HepG2 (cell line): ENCODE measurements around the gene CABP4. TPM values are rescaled to one million over a fixed set of nuclear protein-coding genes. Genes with fewer than 3 reads are reported as not detected.

Source experiments
- AHR ChIP-seq: IDR thresholded peaks from 2 replicates; pipeline ENCODE4 v1.6.1; 2018; ENCODE audit warnings: missing genetic modification reagents, missing compliant biosample characterization
- ATF7-NPFF ChIP-seq: sonication (generic); formaldehyde crosslinking; IDR thresholded peaks from 2 replicates; pipeline ENCODE4 v1.8.1; 2023; ENCODE audit warnings: mild to moderate bottlenecking, low read depth, missing genetic modification reagents, moderate library complexity
- GFI1 ChIP-seq: sonication (generic); formaldehyde crosslinking; IDR thresholded peaks from 2 replicates; pipeline ENCODE4 v1.5.0; 2020; ENCODE audit warnings: missing genetic modification reagents, mild to moderate bottlenecking, borderline replicate concordance
- HNRNPLL ChIP-seq: fragments of 200-400 bp; formaldehyde crosslinking; IDR thresholded peaks from 2 replicates; pipeline ENCODE4 v1.6.1; 2017; ENCODE audit warnings: mild to moderate bottlenecking, low read depth, low read length; ENCODE audit not compliant: poor library complexity, severe bottlenecking
- KLF6 ChIP-seq: IDR thresholded peaks from 2 replicates; pipeline ENCODE4 v1.8.0; 2016; ENCODE audit warnings: missing biosample characterization, missing genetic modification reagents
- NR2F2 ChIP-seq: IDR thresholded peaks from 2 replicates; pipeline ENCODE4 v1.6.1; 2012; ENCODE audit warnings: low read depth, inconsistent platforms, borderline replicate concordance
- SP4 ChIP-seq: sonication (generic); formaldehyde crosslinking; IDR thresholded peaks from 2 replicates; pipeline ENCODE4 v1.8.1; 2023; ENCODE audit warnings: mild to moderate bottlenecking, missing genetic modification reagents
- TOE1 ChIP-seq: sonication (generic); formaldehyde crosslinking; IDR thresholded peaks from 2 replicates; pipeline ENCODE4 v1.4.0; 2020; ENCODE audit warnings: mild to moderate bottlenecking, missing genetic modification reagents
- ZNF20 ChIP-seq: sonication (generic); formaldehyde crosslinking; IDR thresholded peaks from 2 replicates; pipeline ENCODE4 v1.4.0; 2020; ENCODE audit warnings: mild to moderate bottlenecking, moderate library complexity, missing genetic modification reagents
- ZNF207 ChIP-seq: fragments of 450-650 bp; IDR thresholded peaks from 2 replicates; pipeline ENCODE4 v1.6.1; 2016; ENCODE audit warnings: antibody characterized with exemption, borderline replicate concordance
- ZNF552 ChIP-seq: sonication (generic); formaldehyde crosslinking; IDR thresholded peaks from 2 replicates; pipeline ENCODE4 v1.9.0; 2022; ENCODE audit warnings: missing genetic modification reagents, mild to moderate bottlenecking, borderline replicate concordance
- polyA plus RNA-seq, 8 experiments: library from polyadenylated mRNA; depleted of rRNA in 3 of 8; stranded (reverse) in 7 of 8; unstranded in 1 of 8; fragments of >200 nt; fragmentation: Illumina TruSeq in 4 of 8; extraction: Trizol in 4 of 8; gene quantifications; 2 replicates each; pipeline versions ENCODE4 v1.2.1 to v1.2.3, GENCODE V29; 2011 to 2016; ENCODE audit warnings: low read depth in 4 of 8, missing spikeins in 1 of 8, mixed read lengths in 1 of 8; ENCODE audit not compliant: insufficient read depth in 1 of 8
- total RNA-seq, 5 experiments: library from RNA; depleted of rRNA; stranded (reverse); fragments of >200 nt; fragmentation: Illumina TruSeq; extraction: Trizol; gene quantifications; 2 replicates each; pipeline ENCODE4 v1.2.3, GENCODE V29; 2016; ENCODE audit warnings: low read depth in 1 of 5
- TF ChIP-seq, protein P1 (sequence below), 2 experiments: fragments of 450-650 bp in 1 of 2; sonication (generic) in 1 of 2; formaldehyde crosslinking in 1 of 2; IDR thresholded peaks; 2 replicates each; pipeline versions ENCODE4 v1.6.1 to v1.8.0; 2016 to 2022; ENCODE audit warnings: antibody characterized with exemption in 1 of 2, mild to moderate bottlenecking in 1 of 2, missing genetic modification reagents in 1 of 2
- TF ChIP-seq, protein P2 (sequence below): sonication (generic); formaldehyde crosslinking; IDR thresholded peaks from 2 replicates; pipeline ENCODE4 v1.4.0; 2020; ENCODE audit warnings: mild to moderate bottlenecking, missing genetic modification reagents
- TF ChIP-seq, protein P3 (sequence below): sonication (generic); formaldehyde crosslinking; IDR thresholded peaks from 2 replicates; pipeline ENCODE4 v1.4.0; 2020; ENCODE audit warnings: low read depth, mild to moderate bottlenecking, missing genetic modification reagents
- TF ChIP-seq, protein P4 (sequence below): sonication (generic); formaldehyde crosslinking; IDR thresholded peaks from 2 replicates; pipeline ENCODE4 v1.5.0; 2020; ENCODE audit warnings: missing genetic modification reagents
- TF ChIP-seq, protein P5 (sequence below): sonication (generic); formaldehyde crosslinking; IDR thresholded peaks from 2 replicates; pipeline ENCODE4 v1.8.1; 2023; ENCODE audit warnings: mild to moderate bottlenecking, moderate library complexity, missing genetic modification reagents

The CABP4 gene
- total and polyA plus RNA-seq, 2 of the 13 experiments (the other 11 are each of a cell fraction or from before 2014, with no cell fraction given), result not detected

DNA sequence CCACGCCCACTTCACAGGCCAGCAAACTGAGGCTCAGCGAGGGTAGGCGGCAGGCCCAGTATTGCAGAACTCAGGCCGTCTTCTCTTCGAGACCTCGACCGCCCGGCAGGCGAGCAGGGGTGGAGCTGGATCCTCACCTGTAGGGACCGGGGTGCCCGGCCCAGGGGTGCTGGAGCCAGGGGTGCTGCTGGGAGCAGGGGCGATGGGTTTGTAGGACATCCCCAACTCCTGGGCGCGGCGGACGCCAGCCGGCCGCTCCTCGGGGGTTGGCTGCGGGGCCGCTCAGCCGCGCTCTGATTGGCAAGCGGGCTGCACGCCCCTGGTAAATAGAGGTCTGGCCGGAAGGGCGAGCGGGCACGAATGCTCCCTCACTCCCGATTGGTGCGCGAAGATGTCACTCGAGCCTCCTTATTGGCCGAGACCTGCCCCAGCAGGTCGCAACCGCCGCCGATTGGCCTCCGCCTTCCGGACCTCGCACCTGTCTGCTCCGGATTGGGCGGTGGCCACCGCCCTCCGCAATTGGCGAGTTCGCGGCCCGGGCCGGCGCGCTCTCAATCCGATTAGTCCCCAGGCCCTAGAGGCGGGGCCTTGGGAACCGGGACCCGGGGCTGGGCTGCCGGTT, 52.8 kb downstream of the CABP4 start, which contains the start of gene CDK2AP2 (continued):
- TF ChIP-seq, protein P1, sequence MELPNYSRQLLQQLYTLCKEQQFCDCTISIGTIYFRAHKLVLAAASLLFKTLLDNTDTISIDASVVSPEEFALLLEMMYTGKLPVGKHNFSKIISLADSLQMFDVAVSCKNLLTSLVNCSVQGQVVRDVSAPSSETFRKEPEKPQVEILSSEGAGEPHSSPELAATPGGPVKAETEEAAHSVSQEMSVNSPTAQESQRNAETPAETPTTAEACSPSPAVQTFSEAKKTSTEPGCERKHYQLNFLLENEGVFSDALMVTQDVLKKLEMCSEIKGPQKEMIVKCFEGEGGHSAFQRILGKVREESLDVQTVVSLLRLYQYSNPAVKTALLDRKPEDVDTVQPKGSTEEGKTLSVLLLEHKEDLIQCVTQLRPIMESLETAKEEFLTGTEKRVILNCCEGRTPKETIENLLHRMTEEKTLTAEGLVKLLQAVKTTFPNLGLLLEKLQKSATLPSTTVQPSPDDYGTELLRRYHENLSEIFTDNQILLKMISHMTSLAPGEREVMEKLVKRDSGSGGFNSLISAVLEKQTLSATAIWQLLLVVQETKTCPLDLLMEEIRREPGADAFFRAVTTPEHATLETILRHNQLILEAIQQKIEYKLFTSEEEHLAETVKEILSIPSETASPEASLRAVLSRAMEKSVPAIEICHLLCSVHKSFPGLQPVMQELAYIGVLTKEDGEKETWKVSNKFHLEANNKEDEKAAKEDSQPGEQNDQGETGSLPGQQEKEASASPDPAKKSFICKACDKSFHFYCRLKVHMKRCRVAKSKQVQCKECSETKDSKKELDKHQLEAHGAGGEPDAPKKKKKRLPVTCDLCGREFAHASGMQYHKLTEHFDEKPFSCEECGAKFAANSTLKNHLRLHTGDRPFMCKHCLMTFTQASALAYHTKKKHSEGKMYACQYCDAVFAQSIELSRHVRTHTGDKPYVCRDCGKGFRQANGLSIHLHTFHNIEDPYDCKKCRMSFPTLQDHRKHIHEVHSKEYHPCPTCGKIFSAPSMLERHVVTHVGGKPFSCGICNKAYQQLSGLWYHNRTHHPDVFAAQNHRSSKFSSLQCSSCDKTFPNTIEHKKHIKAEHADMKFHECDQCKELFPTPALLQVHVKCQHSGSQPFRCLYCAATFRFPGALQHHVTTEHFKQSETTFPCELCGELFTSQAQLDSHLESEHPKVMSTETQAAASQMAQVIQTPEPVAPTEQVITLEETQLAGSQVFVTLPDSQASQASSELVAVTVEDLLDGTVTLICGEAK (IDR thresholded peaks at IDR 0.05), result no peak
- TF ChIP-seq, protein P1 (CRISPR knock-in tag; IDR thresholded peaks at IDR 0.05), result peak; percentile 77; the same call in 1 of the 2 replicates
- TF ChIP-seq, protein P2, sequence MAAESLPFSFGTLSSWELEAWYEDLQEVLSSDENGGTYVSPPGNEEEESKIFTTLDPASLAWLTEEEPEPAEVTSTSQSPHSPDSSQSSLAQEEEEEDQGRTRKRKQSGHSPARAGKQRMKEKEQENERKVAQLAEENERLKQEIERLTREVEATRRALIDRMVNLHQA, result no peak
- peak; percentile 70; the same call in 1 of the 2 replicates for TF ChIP-seq SP4 (CRISPR knock-in tag)
- TF ChIP-seq HNRNPLL, result peak; percentile 59
- no peak for TF ChIP-seq GFI1 (CRISPR knock-in tag)
- TF ChIP-seq NR2F2, result no peak
- no peak for TF ChIP-seq ZNF207
- no peak for TF ChIP-seq TOE1 (CRISPR knock-in tag)
- no peak for TF ChIP-seq ZNF20 (CRISPR knock-in tag)
- TF ChIP-seq, protein P3, sequence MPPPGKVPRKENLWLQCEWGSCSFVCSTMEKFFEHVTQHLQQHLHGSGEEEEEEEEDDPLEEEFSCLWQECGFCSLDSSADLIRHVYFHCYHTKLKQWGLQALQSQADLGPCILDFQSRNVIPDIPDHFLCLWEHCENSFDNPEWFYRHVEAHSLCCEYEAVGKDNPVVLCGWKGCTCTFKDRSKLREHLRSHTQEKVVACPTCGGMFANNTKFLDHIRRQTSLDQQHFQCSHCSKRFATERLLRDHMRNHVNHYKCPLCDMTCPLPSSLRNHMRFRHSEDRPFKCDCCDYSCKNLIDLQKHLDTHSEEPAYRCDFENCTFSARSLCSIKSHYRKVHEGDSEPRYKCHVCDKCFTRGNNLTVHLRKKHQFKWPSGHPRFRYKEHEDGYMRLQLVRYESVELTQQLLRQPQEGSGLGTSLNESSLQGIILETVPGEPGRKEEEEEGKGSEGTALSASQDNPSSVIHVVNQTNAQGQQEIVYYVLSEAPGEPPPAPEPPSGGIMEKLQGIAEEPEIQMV (CRISPR knock-in tag), result 0 out of 2 replicates have a peak, but pooled peaks have one; percentile 35
- TF ChIP-seq ZNF552 (CRISPR knock-in tag), result 0 out of 2 replicates have a peak, but pooled peaks have one; percentile 50
- TF ChIP-seq, protein P4, sequence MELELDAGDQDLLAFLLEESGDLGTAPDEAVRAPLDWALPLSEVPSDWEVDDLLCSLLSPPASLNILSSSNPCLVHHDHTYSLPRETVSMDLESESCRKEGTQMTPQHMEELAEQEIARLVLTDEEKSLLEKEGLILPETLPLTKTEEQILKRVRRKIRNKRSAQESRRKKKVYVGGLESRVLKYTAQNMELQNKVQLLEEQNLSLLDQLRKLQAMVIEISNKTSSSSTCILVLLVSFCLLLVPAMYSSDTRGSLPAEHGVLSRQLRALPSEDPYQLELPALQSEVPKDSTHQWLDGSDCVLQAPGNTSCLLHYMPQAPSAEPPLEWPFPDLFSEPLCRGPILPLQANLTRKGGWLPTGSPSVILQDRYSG (CRISPR knock-in tag), result no peak
- TF ChIP-seq ATF7-NPFF (CRISPR knock-in tag), result 0 out of 2 replicates have a peak, but pooled peaks have one; percentile 16
- no peak for TF ChIP-seq AHR
- TF ChIP-seq, protein P5, sequence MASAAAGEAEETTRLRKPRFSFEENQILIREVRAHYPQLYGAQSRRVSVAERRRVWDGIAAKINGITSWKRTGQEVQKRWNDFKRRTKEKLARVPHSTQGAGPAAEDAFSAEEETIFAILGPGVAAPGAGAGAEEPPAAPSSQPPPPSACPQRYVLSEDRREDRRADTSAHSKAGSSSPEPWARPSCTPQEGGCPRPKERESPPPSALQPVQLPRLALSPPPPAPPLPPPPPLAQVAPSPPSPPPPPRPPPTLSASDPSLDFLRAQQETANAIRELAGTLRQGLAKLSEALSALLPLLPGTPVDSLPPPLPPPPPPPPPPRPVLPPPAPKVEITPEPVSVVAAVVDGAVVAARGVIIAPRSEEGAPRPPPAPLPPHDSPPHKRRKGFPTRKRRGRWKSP (CRISPR knock-in tag), result no peak
- no peak for TF ChIP-seq KLF6 (CRISPR knock-in tag)
